Neural crest cell (in vitro differentiated cells): ENCODE results near the gene INSC. TPM values are rescaled to one million over a fixed set of nuclear protein-coding genes. Genes with fewer than 3 reads are reported as not detected.

Experiments used
- DNase-seq: peaks from one replicate; pipeline ENCODE4 v3.0.0; 2021; ENCODE audit warnings: low read depth, mixed read lengths, low spot score
- H3K27ac Mint-ChIP-seq: one replicate; pipeline ENCODE4 v1.8.0; 2021; ENCODE audit warnings: mild to moderate bottlenecking, mixed read lengths; ENCODE audit not compliant: unreplicated experiment
- H3K27me3 Mint-ChIP-seq: 2 replicates; pipeline ENCODE4 v1.8.0; 2021; ENCODE audit warnings: low read depth, mild to moderate bottlenecking, mixed read lengths
- H3K36me3 Mint-ChIP-seq: 2 replicates; pipeline ENCODE4 v1.8.0; 2021; ENCODE audit warnings: low read depth, mild to moderate bottlenecking, mixed read lengths
- H3K4me1 Mint-ChIP-seq: 2 replicates; pipeline ENCODE4 v1.8.0; 2021; ENCODE audit warnings: mixed read lengths
- H3K4me3 Mint-ChIP-seq: one replicate; pipeline ENCODE4 v1.8.0; 2021; ENCODE audit warnings: mild to moderate bottlenecking, mixed read lengths
- H3K9me3 Mint-ChIP-seq: 2 replicates; pipeline ENCODE4 v1.8.0; 2021; ENCODE audit warnings: mixed read lengths
- total RNA-seq: library from RNA; stranded (reverse); gene quantifications from 2 replicates; pipeline ENCODE4 v1.2.1, GENCODE V29; 2021
- TF ChIP-seq, protein P1 (sequence below): fragments of 200-600 bp; sonication (generic); conservative IDR thresholded peaks from 2 replicates; pipeline ENCODE4 v1.5.0; 2021; ENCODE audit warnings: antibody characterized with exemption, mild to moderate bottlenecking

Gene INSC
- total RNA-seq, 1 donor from 2014 or later = 2.6 TPM

DNA sequence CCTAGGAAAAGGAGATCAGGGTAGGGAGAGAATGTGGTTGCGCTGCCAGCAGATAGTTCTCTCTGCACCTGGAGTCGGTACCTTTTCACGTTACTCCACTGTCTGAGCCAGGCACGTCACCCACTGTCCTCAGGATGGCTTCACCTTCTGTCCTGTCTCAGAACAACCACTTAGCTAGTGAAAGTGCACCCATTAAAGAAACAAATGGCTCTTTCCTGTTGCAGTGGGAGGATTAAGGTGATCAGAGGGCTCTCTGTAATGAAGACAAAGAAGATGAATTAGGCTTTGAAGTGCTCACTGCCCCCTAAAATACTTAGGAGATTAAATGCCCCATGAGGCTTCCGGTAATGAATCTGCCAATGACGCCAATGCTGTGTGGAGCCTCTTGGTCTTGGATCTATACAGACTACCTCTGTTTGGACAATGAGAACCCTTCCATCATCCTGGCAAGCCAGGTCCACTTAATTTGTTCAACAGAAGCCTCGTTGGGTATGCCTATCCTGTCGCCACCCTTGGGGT, 113.7 kb downstream of the INSC start:
- H3K9me3 Mint-ChIP-seq = no peaks in the 10 kb centered on the region
- peaks cover 3% of the 10 kb centered on the region for H3K36me3 Mint-ChIP-seq
- H3K27ac Mint-ChIP-seq = no peak overlapping the region
- no peak overlapping the region for H3K4me3 Mint-ChIP-seq
- no peaks in the 10 kb centered on the region for H3K27me3 Mint-ChIP-seq
- H3K4me1 Mint-ChIP-seq = no peaks in the 10 kb centered on the region
- DNase-seq = no peak
- TF ChIP-seq, protein P1, sequence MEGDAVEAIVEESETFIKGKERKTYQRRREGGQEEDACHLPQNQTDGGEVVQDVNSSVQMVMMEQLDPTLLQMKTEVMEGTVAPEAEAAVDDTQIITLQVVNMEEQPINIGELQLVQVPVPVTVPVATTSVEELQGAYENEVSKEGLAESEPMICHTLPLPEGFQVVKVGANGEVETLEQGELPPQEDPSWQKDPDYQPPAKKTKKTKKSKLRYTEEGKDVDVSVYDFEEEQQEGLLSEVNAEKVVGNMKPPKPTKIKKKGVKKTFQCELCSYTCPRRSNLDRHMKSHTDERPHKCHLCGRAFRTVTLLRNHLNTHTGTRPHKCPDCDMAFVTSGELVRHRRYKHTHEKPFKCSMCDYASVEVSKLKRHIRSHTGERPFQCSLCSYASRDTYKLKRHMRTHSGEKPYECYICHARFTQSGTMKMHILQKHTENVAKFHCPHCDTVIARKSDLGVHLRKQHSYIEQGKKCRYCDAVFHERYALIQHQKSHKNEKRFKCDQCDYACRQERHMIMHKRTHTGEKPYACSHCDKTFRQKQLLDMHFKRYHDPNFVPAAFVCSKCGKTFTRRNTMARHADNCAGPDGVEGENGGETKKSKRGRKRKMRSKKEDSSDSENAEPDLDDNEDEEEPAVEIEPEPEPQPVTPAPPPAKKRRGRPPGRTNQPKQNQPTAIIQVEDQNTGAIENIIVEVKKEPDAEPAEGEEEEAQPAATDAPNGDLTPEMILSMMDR = no peak

DNA sequence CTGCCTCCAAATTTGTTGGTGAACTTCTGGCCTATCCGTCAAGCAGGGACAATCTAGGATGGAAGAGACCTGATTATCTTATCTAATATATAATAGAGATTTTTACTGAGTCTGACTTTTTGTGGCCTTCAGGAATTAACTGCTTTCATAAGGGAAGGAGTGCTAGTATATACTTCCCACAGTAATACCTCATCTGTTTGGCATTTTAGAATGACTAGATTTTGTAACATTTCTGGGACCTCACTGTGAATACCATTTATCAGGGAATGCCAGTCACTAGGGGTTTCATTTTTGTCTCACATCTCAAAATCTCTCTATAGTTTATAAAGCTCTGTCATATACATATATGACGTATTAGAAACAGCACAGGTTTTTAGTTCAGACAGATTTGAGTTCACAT, 114.3 kb downstream of the INSC start:
- no peaks in the 10 kb centered on the region for H3K9me3 Mint-ChIP-seq
- H3K4me1 Mint-ChIP-seq = no peaks in the 10 kb centered on the region
- H3K36me3 Mint-ChIP-seq = peaks cover 3% of the 10 kb centered on the region
- TF ChIP-seq, protein P1 = no peak
- DNase-seq = no peak
- H3K27me3 Mint-ChIP-seq = no peaks in the 10 kb centered on the region
- H3K27ac Mint-ChIP-seq = no peak overlapping the region
- no peak overlapping the region for H3K4me3 Mint-ChIP-seq

DNA sequence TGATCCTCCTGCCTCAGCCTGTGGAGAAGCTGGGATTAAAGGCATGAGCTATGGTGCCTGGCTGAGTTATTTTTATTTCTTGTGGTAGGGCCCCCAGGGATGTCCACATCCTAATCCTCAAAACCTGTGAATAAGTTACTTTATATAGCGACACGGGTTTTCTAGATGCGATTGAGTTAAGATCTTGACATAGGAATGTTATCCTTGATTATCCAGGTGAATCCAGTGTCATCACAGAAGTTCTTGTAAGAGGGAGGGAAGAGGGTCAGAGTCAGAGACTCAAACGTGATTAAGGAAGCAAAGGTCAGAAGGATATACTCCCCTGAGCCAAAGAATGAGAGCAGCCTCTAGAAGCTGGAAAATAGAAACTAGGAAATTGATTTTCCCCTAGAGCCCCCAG, 117.8 kb downstream of the INSC start:
- H3K9me3 Mint-ChIP-seq = no peaks in the 10 kb centered on the region
- TF ChIP-seq, protein P1 = no peak
- H3K4me1 Mint-ChIP-seq = no peaks in the 10 kb centered on the region
- no peaks in the 10 kb centered on the region for H3K27me3 Mint-ChIP-seq
- H3K36me3 Mint-ChIP-seq = peaks cover 3% of the 10 kb centered on the region
- no peak overlapping the region for H3K4me3 Mint-ChIP-seq
- no peak overlapping the region for H3K27ac Mint-ChIP-seq
- no peak for DNase-seq

DNA sequence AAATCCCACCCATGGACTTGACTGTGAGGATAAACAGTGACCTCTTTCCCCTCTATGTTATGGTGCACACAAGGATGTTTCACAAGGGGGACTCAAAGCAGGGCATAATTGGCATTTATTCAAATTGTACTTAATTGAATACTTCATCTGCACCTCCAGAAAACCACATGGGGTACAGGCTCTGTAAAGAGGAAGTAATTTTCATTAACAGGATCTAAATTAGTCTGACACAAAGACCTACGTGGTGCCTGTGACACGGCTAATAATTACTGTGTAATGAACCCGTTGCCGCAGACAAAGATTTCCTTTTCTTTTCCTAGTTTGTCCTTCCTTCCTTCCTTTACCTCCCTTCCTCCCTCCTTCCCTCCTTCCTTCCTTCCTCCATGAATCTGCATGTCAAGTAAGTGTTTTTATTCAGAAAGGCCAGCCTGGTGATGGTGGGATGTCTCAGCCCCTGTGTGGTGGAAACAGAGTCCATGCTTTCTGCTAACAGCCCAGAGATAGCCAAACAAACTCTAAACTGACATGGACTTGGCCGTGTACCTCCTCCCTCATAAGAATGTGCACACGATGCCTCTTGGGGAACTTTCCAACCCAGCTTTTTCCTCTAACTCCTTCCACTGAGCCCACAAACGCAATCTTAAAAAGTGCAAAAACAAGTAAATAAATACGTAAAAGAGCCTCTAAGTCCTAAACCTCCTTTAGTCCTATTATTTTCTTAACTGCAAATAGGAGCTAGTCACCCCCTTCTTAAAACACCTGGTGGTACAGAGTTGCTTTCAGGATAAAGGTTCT, 118.8 kb downstream of the INSC start:
- H3K27ac Mint-ChIP-seq = no peak overlapping the region
- H3K4me3 Mint-ChIP-seq = no peak overlapping the region
- H3K36me3 Mint-ChIP-seq = no peaks in the 10 kb centered on the region
- TF ChIP-seq, protein P1 = no peak
- DNase-seq = no peak
- H3K4me1 Mint-ChIP-seq = no peaks in the 10 kb centered on the region
- H3K9me3 Mint-ChIP-seq = no peaks in the 10 kb centered on the region
- no peaks in the 10 kb centered on the region for H3K27me3 Mint-ChIP-seq

DNA sequence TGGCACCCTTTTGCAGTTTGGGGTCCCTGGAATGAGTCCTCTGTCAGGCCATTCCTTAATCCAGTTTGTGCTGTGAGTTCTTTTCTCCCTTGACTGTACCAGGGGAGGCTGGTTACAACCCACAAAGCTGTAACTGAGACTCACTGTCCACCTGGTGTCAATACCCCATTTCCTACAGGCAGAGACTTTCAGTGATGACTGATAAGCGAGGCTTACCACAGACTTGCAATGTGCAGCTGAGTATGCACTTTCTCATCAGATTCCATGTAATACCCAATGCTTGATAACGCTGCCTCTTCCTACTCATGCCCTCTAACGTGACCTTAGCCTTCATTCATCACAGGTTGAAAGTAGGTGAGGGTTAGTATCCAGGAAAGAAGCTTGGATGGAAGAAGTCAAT, 120.1 kb downstream of the INSC start:
- Mint-ChIP-seq H3K9me3 (no peaks in the 10 kb centered on the region), H3K4me1 (no peaks in the 10 kb centered on the region), H3K4me3 (no peak overlapping the region), H3K36me3 (no peaks in the 10 kb centered on the region), H3K27me3 (no peaks in the 10 kb centered on the region), H3K27ac (no peak overlapping the region)
- TF ChIP-seq, protein P1 = no peak
- no peak for DNase-seq
